Measurements from ENCODE around the gene FLOT1.
A peak's percentile ranks its signal among the peaks of the same experiment; 100 is the strongest.
"Not testable (repeated sequence)": the region's sequence is repeated elsewhere in the genome, so short reads cannot be mapped to it uniquely, and the experiment has no call there.

FLOT1 gene

GRCh38 chr6:30766461-30767157 is 24.1 kb upstream of the FLOT1 start:
- DNase-seq: peak; percentile 86

DNA sequence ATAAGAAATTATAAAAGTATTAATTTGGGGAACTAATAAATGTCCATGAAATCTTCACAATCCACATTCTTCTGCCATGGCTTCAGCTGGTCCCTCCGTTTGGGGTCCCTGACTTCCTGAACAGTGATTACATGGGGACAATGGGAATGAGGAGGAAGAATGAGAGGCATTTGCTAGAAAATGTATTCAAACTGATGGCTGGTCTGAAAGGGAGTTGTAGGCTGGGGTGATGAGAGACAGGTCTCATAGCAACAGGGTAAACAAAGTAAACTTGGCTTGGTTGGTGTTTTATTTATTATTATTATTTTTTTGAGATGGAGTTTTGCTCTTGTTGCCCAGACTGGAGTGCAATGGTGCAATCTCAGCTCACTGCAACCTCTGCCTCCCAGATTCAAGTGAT is 23.0 kb upstream of the FLOT1 start:
- not testable (repeated sequence) for DNase-seq

GRCh38 chr6:30764490-30765043 is 22.1 kb upstream of the FLOT1 start:
- DNase-seq: not testable (repeated sequence)

GRCh38 chr6:30763618-30764489 is 21.4 kb upstream of the FLOT1 start:
- DNase-seq: peak; percentile 91

- no peak for DNase-seq
These were observed 20.7 kb upstream of the FLOT1 start for GRCh38 chr6:30763155-30763617.

DNA sequence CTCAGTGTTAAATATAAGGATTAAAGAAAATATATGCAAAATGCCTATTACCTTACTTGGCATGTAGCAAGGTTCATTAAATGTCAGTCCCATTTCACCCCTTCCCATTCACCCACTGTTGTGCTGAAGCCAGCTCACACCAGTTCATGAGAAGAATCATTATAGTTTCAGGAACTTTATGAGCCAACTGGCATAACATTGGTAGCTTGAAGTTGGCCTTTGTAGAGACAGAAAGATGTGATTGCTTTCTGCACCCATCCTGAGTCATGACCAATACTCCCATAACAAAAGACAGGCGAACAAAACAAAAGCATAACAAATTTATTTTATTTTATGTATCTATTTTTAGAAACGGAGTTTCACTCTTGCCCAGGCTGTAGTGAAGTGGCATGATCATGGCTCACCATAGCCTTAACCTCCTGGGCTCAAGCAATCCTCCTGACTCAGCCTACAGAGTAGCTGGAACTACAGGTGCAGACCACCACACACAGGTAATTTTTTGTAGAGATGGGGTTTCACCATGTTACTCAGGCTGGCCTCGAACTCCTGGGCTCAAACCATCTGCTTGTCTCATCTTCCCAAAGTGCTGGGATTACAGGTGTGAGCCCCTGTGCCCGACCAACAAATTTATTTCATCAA is 19.4 kb upstream of the FLOT1 start:
- no peak for DNase-seq

DNA sequence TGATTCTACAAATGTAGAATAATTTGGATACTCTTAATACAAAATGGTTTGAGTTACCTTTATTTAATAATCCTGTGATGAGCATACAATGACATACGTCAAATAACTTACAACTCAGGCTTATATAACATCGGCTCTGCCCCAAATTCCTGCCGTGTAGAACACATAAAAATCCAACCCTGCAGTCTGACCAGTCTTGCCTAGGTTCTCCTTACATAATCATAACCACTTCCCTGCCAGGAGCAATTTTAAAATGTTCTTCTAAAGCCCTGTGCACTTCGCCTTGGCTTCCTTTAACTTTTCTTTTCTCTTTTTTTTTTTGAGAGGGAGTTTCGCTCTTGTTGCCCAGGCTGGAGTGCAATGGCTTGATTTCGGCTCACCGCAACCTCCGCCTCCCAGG is 18.1 kb upstream of the FLOT1 start:
- no peak for DNase-seq

- DNase-seq: peak; percentile 97
These were observed 17.2 kb upstream of the FLOT1 start for GRCh38 chr6:30759575-30760239.

GRCh38 chr6:30757261-30757904 is 14.9 kb upstream of the FLOT1 start:
- no peak for DNase-seq

GRCh38 chr6:30756405-30757003 is 14.0 kb upstream of the FLOT1 start:
- DNase-seq: not testable (repeated sequence)

DNA sequence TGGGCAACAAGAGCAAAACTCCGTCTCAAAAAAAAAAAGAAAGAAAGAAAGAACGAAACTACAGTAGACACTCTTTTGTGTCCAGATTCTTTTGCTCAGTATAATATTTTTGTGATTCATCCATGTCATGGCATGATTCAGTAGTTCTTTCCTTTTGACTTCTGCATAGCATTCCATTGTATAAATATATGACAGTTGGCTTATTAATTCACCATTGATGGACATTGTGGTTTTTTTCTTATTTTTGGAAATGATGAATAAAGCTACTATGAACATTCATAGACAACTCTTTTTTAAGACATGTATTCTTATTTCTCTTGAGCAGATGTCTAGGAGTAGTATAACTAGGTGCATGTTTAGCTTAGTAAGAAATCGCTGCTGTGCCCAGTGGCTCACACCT is 12.1 kb upstream of the FLOT1 start:
- no peak for DNase-seq

DNA sequence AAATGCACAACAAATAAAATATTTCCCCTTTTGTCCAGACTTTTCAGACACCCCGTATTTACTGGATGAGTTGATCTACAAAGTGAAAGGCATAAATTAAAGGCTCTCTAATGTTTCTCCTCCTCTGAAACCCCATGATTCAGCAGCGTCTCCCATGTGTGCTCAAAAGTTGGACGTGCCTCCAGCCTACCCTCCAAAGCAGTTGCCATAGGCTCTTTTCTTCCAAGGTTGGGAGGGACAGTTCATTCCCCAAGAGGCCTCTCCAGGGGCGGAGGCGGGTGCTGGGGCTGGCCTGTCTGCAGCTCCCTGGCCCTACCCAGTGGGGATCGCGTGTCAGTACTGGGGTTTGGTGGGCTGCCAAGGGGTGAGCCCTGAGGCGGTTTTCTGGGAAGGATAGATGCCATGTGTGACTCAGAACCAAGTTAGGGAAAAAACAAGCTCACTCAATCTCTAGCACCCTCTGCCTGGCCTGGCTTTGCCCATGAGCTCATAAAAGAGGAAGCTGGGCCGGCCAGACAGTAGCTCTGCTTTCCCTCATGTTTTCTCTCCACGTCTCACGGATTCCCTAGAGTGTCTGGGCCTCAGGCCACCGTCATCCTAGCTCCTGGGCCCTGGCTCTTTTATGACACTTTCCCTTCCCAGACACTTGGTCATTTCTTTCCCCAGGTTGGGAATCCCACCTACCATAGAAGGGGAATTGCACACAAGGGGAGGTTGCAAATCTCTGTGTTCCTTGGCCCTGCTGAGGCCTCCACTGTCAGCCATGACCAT is 9.9 kb upstream of the FLOT1 start:
- DNase-seq: peak; percentile 97

- no peak for DNase-seq
These were observed 7.8 kb upstream of the FLOT1 start for GRCh38 chr6:30750379-30750668.

DNA sequence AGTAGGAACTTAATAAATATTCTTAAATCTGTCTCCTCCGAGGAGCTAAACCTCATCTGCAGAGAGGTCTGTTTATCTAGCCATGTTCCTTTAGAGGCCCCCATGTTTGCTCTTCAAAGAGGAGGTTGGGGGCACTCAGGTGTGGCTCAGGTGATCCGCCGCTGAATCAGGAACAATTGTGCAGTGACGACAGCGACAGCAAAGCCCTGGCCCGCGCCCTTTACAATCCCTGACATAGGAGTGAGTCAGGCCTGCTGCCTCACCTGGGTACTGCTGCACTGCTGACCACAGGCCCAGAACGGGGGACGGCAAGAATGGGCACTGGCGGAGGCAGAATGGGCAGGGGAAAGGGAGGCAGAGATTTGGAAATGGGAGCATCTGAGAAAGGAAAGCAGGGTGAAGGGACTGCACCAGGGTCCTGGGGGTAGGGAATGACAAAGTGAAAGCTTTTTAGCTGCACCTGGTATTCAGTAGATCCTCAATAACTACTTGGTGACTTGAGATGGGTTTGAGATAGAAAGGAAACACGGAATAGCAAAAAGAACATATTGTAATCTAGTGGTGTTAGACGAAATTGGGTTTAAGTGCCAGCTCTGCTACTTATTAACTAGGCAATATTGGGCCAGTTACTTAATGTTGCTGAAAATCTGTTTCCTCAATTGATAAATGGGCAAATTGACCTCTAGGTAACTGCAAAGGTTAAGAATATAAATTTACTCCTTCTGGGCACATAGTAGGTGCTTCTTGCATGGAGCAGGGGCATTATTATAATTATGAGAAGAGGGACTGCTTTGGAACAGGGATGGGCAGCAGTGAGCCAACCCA is 7.3 kb upstream of the FLOT1 start:
- DNase-seq: no peak

GRCh38 chr6:30748851-30749540 is 6.5 kb upstream of the FLOT1 start:
- no peak for DNase-seq

GRCh38 chr6:30747902-30748769 is 5.6 kb upstream of the FLOT1 start:
- no peak for DNase-seq

GRCh38 chr6:30747300-30747687 is 4.8 kb upstream of the FLOT1 start:
- no peak for DNase-seq

DNA sequence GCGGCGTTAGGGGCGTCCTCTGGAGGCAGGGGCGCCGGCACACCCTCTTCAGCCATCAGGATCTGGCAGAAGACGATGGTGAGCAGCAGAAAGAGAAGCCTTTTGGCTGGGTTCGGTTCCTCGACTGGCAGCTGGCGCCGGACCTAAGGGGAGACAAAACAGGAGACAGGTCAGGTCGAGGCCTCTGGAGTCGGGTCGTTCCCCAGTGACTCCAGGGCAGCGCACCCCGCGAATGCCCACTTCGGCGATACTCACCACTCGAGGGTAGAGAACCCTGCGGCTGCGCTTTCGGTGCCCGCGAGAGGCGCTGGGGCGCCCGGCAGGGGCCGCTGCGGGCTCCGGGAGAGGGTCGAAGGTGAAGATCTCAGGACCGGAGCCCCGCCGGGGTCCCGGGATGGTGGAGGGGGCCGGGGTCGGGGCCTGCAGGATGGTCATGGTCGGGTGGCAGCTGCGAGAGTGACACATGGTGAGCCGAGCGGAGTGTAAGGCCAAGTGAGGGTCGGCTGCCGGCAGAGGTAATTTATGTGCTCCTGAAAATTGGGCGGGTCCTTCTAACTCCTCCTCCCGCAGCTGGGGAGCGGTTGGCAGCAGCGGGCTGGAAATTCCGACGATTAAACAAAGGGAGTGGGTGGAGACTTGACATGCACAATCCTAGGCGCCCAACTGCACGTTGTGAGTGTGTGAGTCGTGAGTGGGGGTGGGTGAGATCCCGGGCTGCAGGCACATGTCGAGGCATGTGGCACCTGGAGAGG is 1.7 kb upstream of the FLOT1 start, which contains the start of gene IER3:
Gene IER3, minus strand, starts transcription at position 494 of the 752 bp plus-strand sequence. Its CDS starts 29 bp downstream, at position 465.
- DNase-seq: peak; percentile 97
